ENCODE data around the gene CSTPP1. TPM values are rescaled to one million over a fixed set of nuclear protein-coding genes. Genes with fewer than 3 reads are reported as not detected.

Gene CSTPP1
- total RNA-seq, 1 donor from 2014 or later, result 58.5 TPM

- H3K27me3 Mint-ChIP-seq (ENCODE audit: low read depth), result no peaks in the 10 kb centered on the region
- peak overlapping the region; percentile 86 for H3K4me3 Mint-ChIP-seq
- peak overlapping the region; percentile 92 for H3K27ac Mint-ChIP-seq (ENCODE audit: unreplicated experiment)
Measured at GRCh38 chr11:46978005-46978491, 41.5 kb downstream of the CSTPP1 start.

GRCh38 chr11:46979358-46979757 lies 42.8 kb downstream of the CSTPP1 start:
- H3K27me3 Mint-ChIP-seq (ENCODE audit: low read depth), result no peaks in the 10 kb centered on the region

More at GRCh38 chr11:46978005-46978491, 41.5 kb downstream of the CSTPP1 start:
- peaks cover 43% of the 10 kb centered on the region for H3K4me1 Mint-ChIP-seq
- no peak for DNase-seq (ENCODE audit: low read depth, low spot score)
- H3K9me3 Mint-ChIP-seq, result no peaks in the 10 kb centered on the region
- H3K36me3 Mint-ChIP-seq (ENCODE audit: low read depth), result no peaks in the 10 kb centered on the region
- TF ChIP-seq CTCF (conservative IDR thresholded peaks at IDR 0.05), result no peak

DNA sequence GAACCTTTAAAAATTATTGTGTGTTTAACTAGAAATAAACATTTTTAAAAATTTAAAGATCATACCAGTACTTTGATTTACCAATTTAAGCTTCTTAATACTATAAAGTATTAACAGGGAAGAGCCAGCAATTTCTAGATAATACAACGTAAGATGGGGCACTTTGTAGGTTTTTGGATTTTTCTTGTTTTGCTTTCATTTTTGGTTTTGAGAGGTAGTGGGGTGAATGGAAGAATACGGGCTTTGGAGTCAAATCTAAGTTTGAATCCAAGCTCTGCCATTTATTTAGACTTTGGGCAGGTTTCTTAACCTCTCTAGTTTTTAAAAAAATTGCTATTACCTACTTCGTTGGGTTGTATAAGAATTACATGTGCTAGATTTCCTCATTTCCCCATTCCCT lies 44.9 kb downstream of the CSTPP1 start:
- Mint-ChIP-seq H3K4me1 (peaks cover 31% of the 10 kb centered on the region), H3K4me3 (no peak overlapping the region), H3K9me3 (no peaks in the 10 kb centered on the region), H3K27ac (ENCODE audit: unreplicated experiment) (no peak overlapping the region), H3K36me3 (ENCODE audit: low read depth) (no peaks in the 10 kb centered on the region), H3K27me3 (ENCODE audit: low read depth) (no peaks in the 10 kb centered on the region)
- DNase-seq (ENCODE audit: low read depth, low spot score), result no peak
- TF ChIP-seq CTCF (conservative IDR thresholded peaks at IDR 0.05), result no peak

More at GRCh38 chr11:46979358-46979757, 42.8 kb downstream of the CSTPP1 start:
- Mint-ChIP-seq H3K36me3 (ENCODE audit: low read depth) (no peaks in the 10 kb centered on the region), H3K4me1 (peaks cover 43% of the 10 kb centered on the region), H3K9me3 (no peaks in the 10 kb centered on the region), H3K27ac (ENCODE audit: unreplicated experiment) (no peak overlapping the region), H3K4me3 (no peak overlapping the region)
- no peak for TF ChIP-seq CTCF (conservative IDR thresholded peaks at IDR 0.05)
- no peak for DNase-seq (ENCODE audit: low read depth, low spot score)

DNA sequence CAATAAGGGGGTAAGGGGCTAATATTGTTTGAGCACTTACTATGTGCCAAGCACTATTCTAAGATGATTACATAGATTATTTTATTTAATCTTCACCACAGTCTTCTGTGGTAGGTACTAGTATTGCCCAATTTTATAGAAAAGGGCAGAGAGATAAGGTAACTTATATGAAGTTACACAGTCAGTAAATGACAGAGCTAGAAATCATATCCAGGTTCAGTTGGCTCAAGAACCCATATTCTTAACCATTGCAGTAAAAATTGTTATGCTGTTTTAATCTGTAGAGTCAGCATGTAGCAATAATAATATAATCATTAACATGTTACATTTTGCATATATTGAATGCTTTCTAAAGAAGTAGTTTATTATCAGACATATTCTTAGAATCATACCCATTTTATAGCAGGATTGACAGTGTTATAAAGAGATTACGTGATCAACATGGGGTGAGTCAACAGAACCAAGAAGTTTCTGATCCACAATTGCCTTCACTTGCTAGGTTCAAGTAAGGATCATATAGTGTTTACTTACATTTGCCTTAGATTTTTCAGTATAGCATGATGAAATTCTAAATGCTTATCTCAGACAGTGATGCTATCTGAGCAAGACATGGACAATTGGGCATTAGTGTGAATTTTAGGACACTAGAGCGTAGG lies 46.4 kb downstream of the CSTPP1 start:
- peaks cover 7% of the 10 kb centered on the region for H3K36me3 Mint-ChIP-seq (ENCODE audit: low read depth)

GRCh38 chr11:46983598-46983997 lies 47.0 kb downstream of the CSTPP1 start:
- Mint-ChIP-seq H3K4me1 (peaks cover 18% of the 10 kb centered on the region), H3K27ac (ENCODE audit: unreplicated experiment) (no peak overlapping the region), H3K4me3 (no peak overlapping the region), H3K27me3 (ENCODE audit: low read depth) (no peaks in the 10 kb centered on the region), H3K36me3 (ENCODE audit: low read depth) (peaks cover 12% of the 10 kb centered on the region), H3K9me3 (no peaks in the 10 kb centered on the region)
- TF ChIP-seq CTCF (conservative IDR thresholded peaks at IDR 0.05), result no peak
- no peak for DNase-seq (ENCODE audit: low read depth, low spot score)

More for the DNA sequence above, 46.4 kb downstream of the CSTPP1 start:
- peaks cover 20% of the 10 kb centered on the region for H3K4me1 Mint-ChIP-seq
- TF ChIP-seq CTCF (conservative IDR thresholded peaks at IDR 0.05), result no peak
- no peaks in the 10 kb centered on the region for H3K27me3 Mint-ChIP-seq (ENCODE audit: low read depth)
- no peak for DNase-seq (ENCODE audit: low read depth, low spot score)
- no peak overlapping the region for H3K27ac Mint-ChIP-seq (ENCODE audit: unreplicated experiment)
- H3K4me3 Mint-ChIP-seq, result no peak overlapping the region
- no peaks in the 10 kb centered on the region for H3K9me3 Mint-ChIP-seq

Measured in neural crest cell (in vitro differentiated cells).